IMR-90 (cell line): ENCODE measurements around the gene SRSF4.
"Not testable (repeated sequence)": the region's sequence is repeated elsewhere in the genome, so short reads cannot be mapped to it uniquely, and the experiment has no call there.

ENCODE experiments used
- CEBPB ChIP-seq: IDR thresholded peaks from 2 replicates; pipeline ENCODE4 v1.6.1; 2012; ENCODE audit warnings: low read depth, low read length, improper control_type of control experiment
- CHD1 ChIP-seq: IDR thresholded peaks from 2 replicates; pipeline ENCODE4 v1.6.1; 2012; ENCODE audit warnings: low read depth, low read length, improper control_type of control experiment
- MAFK ChIP-seq: IDR thresholded peaks from 2 replicates; pipeline ENCODE4 v1.6.1; 2012; ENCODE audit warnings: low read depth, low read length, improper control_type of control experiment
- MAZ ChIP-seq: IDR thresholded peaks from 2 replicates; pipeline ENCODE4 v1.6.1; 2012; ENCODE audit warnings: low read depth, mild to moderate bottlenecking, low read length, improper control_type of control experiment, moderate library complexity, borderline replicate concordance
- MXI1 ChIP-seq: IDR thresholded peaks from 2 replicates; pipeline ENCODE4 v1.6.1; 2012; ENCODE audit warnings: low read depth, mild to moderate bottlenecking, low read length, moderate library complexity, borderline replicate concordance
- POLR2A ChIP-seq: IDR thresholded peaks from 2 replicates; pipeline ENCODE4 v1.6.1; 2012; ENCODE audit warnings: mild to moderate bottlenecking, low read depth, low read length
- RAD21 ChIP-seq: IDR thresholded peaks from 2 replicates; pipeline ENCODE4 v1.6.1; 2012; ENCODE audit warnings: low read length, improper control_type of control experiment
- TF ChIP-seq, protein P1 (sequence below): conservative IDR thresholded peaks from 2 replicates; pipeline ENCODE4 v1.5.1; 2012; ENCODE audit warnings: mild to moderate bottlenecking, low read depth, low read length, improper control_type of control experiment
- TF ChIP-seq, protein P2 (sequence below): fragments of 150-350 bp; IDR thresholded peaks from 2 replicates; pipeline ENCODE4 v1.6.1; 2016; ENCODE audit warnings: low read depth, mild to moderate bottlenecking, low read length, moderate library complexity, borderline replicate concordance
- TF ChIP-seq, protein P3 (sequence below): fragments of 150-350 bp; IDR thresholded peaks from 2 replicates; pipeline ENCODE4 v1.6.1; 2017; ENCODE audit warnings: mild to moderate bottlenecking, antibody characterized with exemption, low read length, low read depth

DNA sequence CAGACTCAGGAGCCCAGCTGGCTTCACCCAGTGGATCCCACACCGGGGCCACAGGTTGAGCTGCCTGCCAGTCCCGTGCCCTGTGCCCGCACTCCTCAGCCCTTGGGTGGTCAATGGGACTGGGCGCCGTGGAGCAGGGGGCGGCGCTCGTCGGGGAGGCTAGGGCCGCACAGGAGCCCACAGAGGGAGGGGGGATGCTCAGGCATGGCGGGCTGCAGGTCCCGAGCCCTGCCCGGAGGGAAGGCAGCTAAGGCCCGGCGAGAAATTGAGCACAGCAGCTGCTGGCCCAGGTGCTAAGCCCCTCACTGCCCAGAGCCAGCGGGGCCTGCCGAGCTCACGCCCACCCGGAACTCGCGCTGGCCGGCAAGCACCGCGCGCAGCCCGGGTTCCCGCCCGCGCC, 50.6 kb downstream of the SRSF4 start:
- TF ChIP-seq POLR2A, RAD21, CEBPB, MAZ, MAFK, MXI1, CHD1: not testable (repeated sequence)
- TF ChIP-seq, protein P1, sequence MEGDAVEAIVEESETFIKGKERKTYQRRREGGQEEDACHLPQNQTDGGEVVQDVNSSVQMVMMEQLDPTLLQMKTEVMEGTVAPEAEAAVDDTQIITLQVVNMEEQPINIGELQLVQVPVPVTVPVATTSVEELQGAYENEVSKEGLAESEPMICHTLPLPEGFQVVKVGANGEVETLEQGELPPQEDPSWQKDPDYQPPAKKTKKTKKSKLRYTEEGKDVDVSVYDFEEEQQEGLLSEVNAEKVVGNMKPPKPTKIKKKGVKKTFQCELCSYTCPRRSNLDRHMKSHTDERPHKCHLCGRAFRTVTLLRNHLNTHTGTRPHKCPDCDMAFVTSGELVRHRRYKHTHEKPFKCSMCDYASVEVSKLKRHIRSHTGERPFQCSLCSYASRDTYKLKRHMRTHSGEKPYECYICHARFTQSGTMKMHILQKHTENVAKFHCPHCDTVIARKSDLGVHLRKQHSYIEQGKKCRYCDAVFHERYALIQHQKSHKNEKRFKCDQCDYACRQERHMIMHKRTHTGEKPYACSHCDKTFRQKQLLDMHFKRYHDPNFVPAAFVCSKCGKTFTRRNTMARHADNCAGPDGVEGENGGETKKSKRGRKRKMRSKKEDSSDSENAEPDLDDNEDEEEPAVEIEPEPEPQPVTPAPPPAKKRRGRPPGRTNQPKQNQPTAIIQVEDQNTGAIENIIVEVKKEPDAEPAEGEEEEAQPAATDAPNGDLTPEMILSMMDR: not testable (repeated sequence)
- TF ChIP-seq, protein P2, sequence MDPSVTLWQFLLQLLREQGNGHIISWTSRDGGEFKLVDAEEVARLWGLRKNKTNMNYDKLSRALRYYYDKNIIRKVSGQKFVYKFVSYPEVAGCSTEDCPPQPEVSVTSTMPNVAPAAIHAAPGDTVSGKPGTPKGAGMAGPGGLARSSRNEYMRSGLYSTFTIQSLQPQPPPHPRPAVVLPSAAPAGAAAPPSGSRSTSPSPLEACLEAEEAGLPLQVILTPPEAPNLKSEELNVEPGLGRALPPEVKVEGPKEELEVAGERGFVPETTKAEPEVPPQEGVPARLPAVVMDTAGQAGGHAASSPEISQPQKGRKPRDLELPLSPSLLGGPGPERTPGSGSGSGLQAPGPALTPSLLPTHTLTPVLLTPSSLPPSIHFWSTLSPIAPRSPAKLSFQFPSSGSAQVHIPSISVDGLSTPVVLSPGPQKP: not testable (repeated sequence)
- TF ChIP-seq, protein P3, sequence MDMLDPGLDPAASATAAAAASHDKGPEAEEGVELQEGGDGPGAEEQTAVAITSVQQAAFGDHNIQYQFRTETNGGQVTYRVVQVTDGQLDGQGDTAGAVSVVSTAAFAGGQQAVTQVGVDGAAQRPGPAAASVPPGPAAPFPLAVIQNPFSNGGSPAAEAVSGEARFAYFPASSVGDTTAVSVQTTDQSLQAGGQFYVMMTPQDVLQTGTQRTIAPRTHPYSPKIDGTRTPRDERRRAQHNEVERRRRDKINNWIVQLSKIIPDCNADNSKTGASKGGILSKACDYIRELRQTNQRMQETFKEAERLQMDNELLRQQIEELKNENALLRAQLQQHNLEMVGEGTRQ: not testable (repeated sequence)
